CD14-positive monocyte (primary cell): Measurements from ENCODE around the gene RNF181. TPM values are rescaled to one million over a fixed set of nuclear protein-coding genes. Genes with fewer than 3 reads are reported as not detected.

Experiments used
- DNase-seq, 3 donors: peaks; one replicate each; pipeline ENCODE4 v3.0.0-alpha.2; 2011 to 2022
- H2AFZ ChIP-seq: 2 replicates; pipeline ENCODE4 v1.6.0; 2012; ENCODE audit warnings: mild to moderate bottlenecking, low read depth, low read length, inconsistent platforms; ENCODE audit not compliant: insufficient read depth, poor library complexity, severe bottlenecking
- H3K27ac ChIP-seq, 2 donors: 1 replicate in 1 of 2; 2 replicates in 1 of 2; pipeline ENCODE4 v1.5.1; 2012 to 2013; ENCODE audit warnings: low read length in 2 of 2, control low read depth in 1 of 2, inconsistent platforms in 1 of 2, low read depth in 1 of 2, mild to moderate bottlenecking in 1 of 2
- H3K27me3 ChIP-seq, 2 donors: one replicate each; pipeline versions ENCODE4 v1.6.0 to v1.6.1; 2011 to 2013; ENCODE audit warnings: low read length in 2 of 2; ENCODE audit not compliant: control insufficient read depth in 2 of 2, insufficient read depth in 2 of 2
- H3K36me3 ChIP-seq, 2 donors: replicated peaks in 1 of 2; 1 replicate in 1 of 2; 2 replicates in 1 of 2; pipeline versions ENCODE4 v1.5.1 to v1.6.1; 2012 to 2013; ENCODE audit warnings: low read length in 2 of 2, control low read depth in 1 of 2, inconsistent platforms in 1 of 2, mild to moderate bottlenecking in 1 of 2; ENCODE audit not compliant: insufficient read depth in 2 of 2, control insufficient read depth in 1 of 2
- H3K4me1 ChIP-seq, 2 donors: 1 replicate in 1 of 2; 2 replicates in 1 of 2; pipeline versions ENCODE4 v1.5.1 to v1.6.1; 2012 to 2013; ENCODE audit warnings: low read length in 2 of 2, control low read depth in 1 of 2, inconsistent platforms in 1 of 2, mild to moderate bottlenecking in 1 of 2, moderate library complexity in 1 of 2; ENCODE audit not compliant: insufficient read depth in 2 of 2, control insufficient read depth in 1 of 2
- H3K4me2 ChIP-seq: replicated peaks from 2 replicates; pipeline ENCODE3; 2012; ENCODE audit warnings: low read length, moderate library complexity, mild to moderate bottlenecking; ENCODE audit not compliant: poor library complexity, severe bottlenecking; ENCODE audit errors: extremely low read depth
- H3K4me3 ChIP-seq, 3 experiments: fragments of 200-600 bp in 1 of 3; sonication (generic) in 1 of 3; replicated peaks in 1 of 3; 1 replicate in 2 of 3; 2 replicates in 1 of 3; pipeline ENCODE4 v1.5.1; 2011 to 2013; ENCODE audit warnings: low read length in 3 of 3, mild to moderate bottlenecking in 3 of 3, control low read depth in 2 of 3, low read depth in 2 of 3, inconsistent platforms in 1 of 3, moderate library complexity in 1 of 3
- H3K79me2 ChIP-seq: 2 replicates; pipeline ENCODE4 v1.6.0; 2012; ENCODE audit warnings: mild to moderate bottlenecking, control low read depth, inconsistent platforms, low read length, moderate library complexity; ENCODE audit not compliant: insufficient read depth
- H3K9ac ChIP-seq: 2 replicates; pipeline ENCODE4 v1.6.0; 2017; ENCODE audit warnings: low read length, mild to moderate bottlenecking; ENCODE audit not compliant: insufficient read depth, poor library complexity, severe bottlenecking
- H3K9me3 ChIP-seq, 2 donors: replicated peaks in 1 of 2; 1 replicate in 1 of 2; 2 replicates in 1 of 2; pipeline versions ENCODE4 v1.5.1 to v1.6.1; 2012 to 2013; ENCODE audit warnings: low read length in 2 of 2, control low read depth in 1 of 2; ENCODE audit not compliant: control insufficient read depth in 1 of 2, insufficient read depth in 1 of 2
- H4K20me1 ChIP-seq: 2 replicates; pipeline ENCODE4 v1.6.0; 2012; ENCODE audit warnings: mild to moderate bottlenecking, low read length, control low read depth, moderate library complexity; ENCODE audit not compliant: insufficient read depth
- H3K27ac Mint-ChIP-seq, 7 donors: one replicate each; pipeline ENCODE4 v1.8.0; 2020; ENCODE audit warnings: mild to moderate bottlenecking in 7 of 7, mixed read lengths in 7 of 7, moderate library complexity in 6 of 7, inconsistent platforms in 2 of 7
- H3K27me3 Mint-ChIP-seq, 3 donors: one replicate each; pipeline ENCODE4 v1.8.0; 2021 to 2022; ENCODE audit warnings: low read depth in 3 of 3, mild to moderate bottlenecking in 3 of 3, mixed read lengths in 3 of 3, moderate library complexity in 3 of 3, inconsistent platforms in 1 of 3
- H3K36me3 Mint-ChIP-seq, 2 donors: one replicate each; pipeline ENCODE4 v1.8.0; 2020; ENCODE audit warnings: mixed read lengths in 2 of 2, inconsistent platforms in 1 of 2, mild to moderate bottlenecking in 1 of 2
- H3K4me1 Mint-ChIP-seq: one replicate; pipeline ENCODE4 v1.8.0; 2020; ENCODE audit warnings: mild to moderate bottlenecking, mixed read lengths
- H3K4me3 Mint-ChIP-seq, 2 donors: one replicate each; pipeline ENCODE4 v1.8.0; 2020; ENCODE audit warnings: mild to moderate bottlenecking in 2 of 2, mixed read lengths in 2 of 2, moderate library complexity in 1 of 2
- H3K9me3 Mint-ChIP-seq, 7 donors: one replicate each; pipeline ENCODE4 v1.8.0; 2020 to 2022; ENCODE audit warnings: mixed read lengths in 7 of 7, mild to moderate bottlenecking in 6 of 7, moderate library complexity in 6 of 7, inconsistent platforms in 2 of 7
- CTCF ChIP-seq: fragments of 200-600 bp; IDR thresholded peaks from one replicate; pipeline ENCODE4 v1.8.0; 2022; ENCODE audit warnings: antibody characterized with exemption, mild to moderate bottlenecking
- WGBS: methylation state at CpG from one replicate; pipeline ENCODE4 v1.1.5; 2013; ENCODE audit warnings: missing lambda C conversion rate; ENCODE audit not compliant: insufficient coverage; 5-methylcytosine and 5-hydroxymethylcytosine counted together
- intact Hi-C, 2 donors: fragments of 100-400 bp; cut with micrococcal nuclease; formaldehyde crosslinking; loops; one replicate each; pipeline versions ENCODE4 v1.15.0 to v1.15.1; 2023
- polyA plus RNA-seq, 3 donors: library from polyadenylated mRNA; depleted of rRNA in 1 of 3; unstranded in 2 of 3; stranded (reverse) in 1 of 3; fragments of 300-500 nt in 2 of 3; fragments of >200 nt in 1 of 3; fragmentation: Illumina TruSeq in 2 of 3; gene quantifications; 1 replicate in 2 of 3; 2 replicates in 1 of 3; pipeline ENCODE4 v1.2.3, GENCODE V29; 2012 to 2021

Gene RNF181
- polyA plus RNA-seq, 3 donors, result 254 to 475 (median 382) TPM

GRCh38 chr2:85631316-85631715 lies 35.8 kb downstream of the RNF181 start:
- Histone ChIP-seq H4K20me1 (peaks cover 11% of the 10 kb centered on the region), H3K79me2 (peaks cover 21% of the 10 kb centered on the region), H3K4me2 (no peak overlapping the region), H3K4me3 (no peak overlapping the region), H3K9ac (no peak overlapping the region), H3K4me1 (no peaks in the 10 kb centered on the region), H3K36me3 (peaks cover 86 to 100% of the 10 kb centered on the region in 2 donors), H3K9me3 (no peaks in the 10 kb centered on the region), H3K27me3 (no peaks in the 10 kb centered on the region), H2AFZ (no peak overlapping the region), H3K27ac (no peak overlapping the region)
- Mint-ChIP-seq H3K27ac (peak overlapping the region in 2 of 7 donors; percentile 44 to 63), H3K4me3 (no peak overlapping the region), H3K27me3 (no peaks in the 10 kb centered on the region), H3K9me3 (no peaks in the 10 kb centered on the region), H3K4me1 (peaks cover 9% of the 10 kb centered on the region), H3K36me3 (peaks cover 76 to 97% of the 10 kb centered on the region in 2 donors)
- WGBS, result 100% methylated on average over 1 of the region's 3 CpGs
- TF ChIP-seq CTCF, result no peak
- intact Hi-C loops, result loop anchor here in 1 of 2 donors (10.0 kb wide), 1 partner anchor 93 kb away; no protein-coding TSS in a partner anchor
- DNase-seq, result no peak

DNA sequence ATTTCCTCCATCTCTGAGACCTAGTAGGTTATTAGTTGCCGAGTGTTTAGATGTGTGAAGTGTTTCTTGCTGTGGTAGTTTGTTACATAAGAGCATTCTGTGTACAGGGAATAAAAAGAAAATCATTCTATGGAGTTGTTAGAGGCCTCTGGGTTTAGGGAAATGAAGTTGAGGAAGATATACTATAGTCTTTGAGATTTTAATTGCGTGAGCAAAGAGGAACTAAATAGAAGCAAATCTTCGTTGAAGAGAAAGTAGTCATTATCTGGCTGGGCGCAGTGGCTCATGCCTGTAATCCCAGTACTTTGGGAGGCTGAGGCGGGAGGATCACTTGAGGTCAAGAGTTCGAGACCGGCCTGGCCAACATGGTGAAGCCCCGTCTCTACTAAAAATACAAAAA lies 39.5 kb downstream of the RNF181 start:
- peak overlapping the region in 1 of 2 donors; percentile 65 for H3K27ac ChIP-seq
- H3K27me3 ChIP-seq, result no peaks in the 10 kb centered on the region
- peak overlapping the region in 5 of 7 donors; percentile 16 to 91 (median 38) for H3K27ac Mint-ChIP-seq
- peaks cover 81 to 96% of the 10 kb centered on the region in 2 donors for H3K36me3 ChIP-seq
- no peaks in the 10 kb centered on the region for H3K9me3 ChIP-seq
- H3K4me2 ChIP-seq, result no peak overlapping the region
- no peaks in the 10 kb centered on the region for H3K27me3 Mint-ChIP-seq
- intact Hi-C loops, result loop anchor here in 1 of 2 donors (5.0 to 10.0 kb wide), 2 partner anchors 90 to 177 kb away; no protein-coding TSS in a partner anchor
- H2AFZ ChIP-seq, result no peak overlapping the region
- WGBS, result 56% methylated on average over 4 of the region's 8 CpGs
- H3K4me1 Mint-ChIP-seq, result peaks cover 7% of the 10 kb centered on the region
- peaks cover 21% of the 10 kb centered on the region for H3K79me2 ChIP-seq
- DNase-seq, result no peak
- H3K9me3 Mint-ChIP-seq, result no peaks in the 10 kb centered on the region
- no peaks in the 10 kb centered on the region for H3K4me1 ChIP-seq
- TF ChIP-seq CTCF, result no peak
- H4K20me1 ChIP-seq, result peaks cover 11% of the 10 kb centered on the region
- H3K36me3 Mint-ChIP-seq, result peaks cover 82 to 99% of the 10 kb centered on the region in 2 donors
- H3K4me3 ChIP-seq, result no peak overlapping the region
- H3K9ac ChIP-seq, result no peak overlapping the region
- H3K4me3 Mint-ChIP-seq, result no peak overlapping the region
